Stimulated activated naive CD4-positive, alpha-beta T cell (primary cell): ENCODE measurements around the gene PPP1R14B.

Experiments used
- DNase-seq, 6 experiments: peaks; one replicate each; lab custom pipeline; 2025; lab: John Stamatoyannopoulos, UW

Gene PPP1R14B

DNA sequence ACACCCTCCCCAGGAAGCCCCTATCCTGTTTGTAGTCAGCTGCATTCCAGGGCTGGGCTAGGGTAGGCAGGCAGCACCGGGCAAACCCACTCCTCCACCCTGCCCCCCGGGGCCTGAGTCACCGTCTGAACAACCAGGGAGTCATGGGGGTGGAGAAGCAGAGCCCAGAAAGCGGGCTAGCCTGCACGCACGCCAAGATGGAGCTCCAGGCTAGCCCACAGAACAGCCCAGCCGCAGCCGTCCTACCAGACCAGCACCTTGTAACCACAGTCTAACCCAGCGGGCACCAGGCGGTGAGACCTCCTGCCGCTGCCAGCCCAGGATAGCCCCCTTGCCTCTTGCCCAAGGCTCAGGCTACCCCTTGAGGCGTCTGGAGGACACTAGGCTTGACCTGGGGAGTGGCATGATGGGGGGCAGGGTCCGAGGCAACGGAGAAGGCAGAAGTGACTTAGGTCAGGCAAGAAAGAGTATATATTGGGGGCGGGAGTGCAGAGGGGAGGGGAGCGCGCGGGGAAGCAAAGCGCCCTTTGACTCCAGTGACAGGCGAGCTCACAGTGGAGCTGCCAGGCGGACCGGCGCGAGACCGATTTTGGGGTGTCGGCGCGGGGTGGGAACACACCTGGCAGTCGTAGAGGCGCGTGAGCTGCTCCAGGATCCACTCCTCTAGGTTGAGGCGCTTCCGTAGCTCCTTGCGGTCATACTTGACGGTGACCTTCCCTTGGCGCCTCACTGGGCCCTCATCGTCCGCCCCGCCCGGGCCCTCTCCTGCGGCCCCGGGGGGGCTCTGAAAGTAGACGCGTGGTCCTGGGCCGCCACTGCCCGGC, 734 bp downstream of the PPP1R14B start:
- DNase-seq = peak in 3 of 6 experiments; percentile 35 to 58 (median 37)

DNA sequence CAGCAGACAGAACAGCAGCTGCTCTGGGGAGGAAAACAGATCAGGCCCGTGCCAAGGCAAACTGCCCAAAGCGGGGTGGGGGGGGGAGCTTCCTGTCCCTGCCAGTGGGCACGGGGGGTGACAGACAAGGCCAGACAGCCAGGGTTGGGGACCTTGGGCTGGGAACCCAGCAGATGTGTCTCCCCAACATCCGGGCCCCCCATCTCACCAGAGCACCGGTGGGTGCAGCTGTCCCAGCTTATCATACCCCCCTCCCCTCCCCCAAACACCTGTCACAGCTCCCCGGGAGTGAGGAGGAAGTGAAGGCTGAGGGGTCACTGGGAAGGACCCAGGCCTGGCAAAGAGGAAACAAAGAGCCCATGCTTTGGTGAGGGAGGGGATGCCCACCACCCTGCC, 1.3 kb downstream of the PPP1R14B start:
- DNase-seq = peak in 2 of 6 experiments; percentile 23 to 41

DNA sequence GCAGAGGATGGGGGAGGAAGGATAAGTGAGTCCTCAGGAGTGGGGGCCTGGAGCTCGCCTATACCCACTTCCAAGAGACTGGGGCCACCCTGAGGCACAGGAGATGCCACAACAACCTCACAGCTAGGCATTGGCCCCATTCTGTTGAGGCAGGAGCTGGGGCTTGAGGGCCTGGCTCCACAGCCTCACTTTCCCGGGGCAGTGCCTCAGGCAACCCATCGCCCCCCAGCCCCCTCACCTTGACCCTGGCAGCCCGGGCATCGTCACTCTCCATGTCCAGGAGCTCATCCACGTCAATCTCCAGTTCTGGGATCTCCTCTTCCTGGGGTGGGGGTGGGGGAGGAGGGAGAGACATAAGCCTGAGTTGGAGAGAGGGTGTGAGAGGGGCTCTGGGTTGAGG, 1.8 kb downstream of the PPP1R14B start:
- no peak for DNase-seq

GRCh38 chr11:64244107-64244506, 2.6 kb downstream of the PPP1R14B start:
- DNase-seq = no peak

- DNase-seq = no peak
These were observed 3.4 kb downstream of the PPP1R14B start for GRCh38 chr11:64243236-64243854.

DNA sequence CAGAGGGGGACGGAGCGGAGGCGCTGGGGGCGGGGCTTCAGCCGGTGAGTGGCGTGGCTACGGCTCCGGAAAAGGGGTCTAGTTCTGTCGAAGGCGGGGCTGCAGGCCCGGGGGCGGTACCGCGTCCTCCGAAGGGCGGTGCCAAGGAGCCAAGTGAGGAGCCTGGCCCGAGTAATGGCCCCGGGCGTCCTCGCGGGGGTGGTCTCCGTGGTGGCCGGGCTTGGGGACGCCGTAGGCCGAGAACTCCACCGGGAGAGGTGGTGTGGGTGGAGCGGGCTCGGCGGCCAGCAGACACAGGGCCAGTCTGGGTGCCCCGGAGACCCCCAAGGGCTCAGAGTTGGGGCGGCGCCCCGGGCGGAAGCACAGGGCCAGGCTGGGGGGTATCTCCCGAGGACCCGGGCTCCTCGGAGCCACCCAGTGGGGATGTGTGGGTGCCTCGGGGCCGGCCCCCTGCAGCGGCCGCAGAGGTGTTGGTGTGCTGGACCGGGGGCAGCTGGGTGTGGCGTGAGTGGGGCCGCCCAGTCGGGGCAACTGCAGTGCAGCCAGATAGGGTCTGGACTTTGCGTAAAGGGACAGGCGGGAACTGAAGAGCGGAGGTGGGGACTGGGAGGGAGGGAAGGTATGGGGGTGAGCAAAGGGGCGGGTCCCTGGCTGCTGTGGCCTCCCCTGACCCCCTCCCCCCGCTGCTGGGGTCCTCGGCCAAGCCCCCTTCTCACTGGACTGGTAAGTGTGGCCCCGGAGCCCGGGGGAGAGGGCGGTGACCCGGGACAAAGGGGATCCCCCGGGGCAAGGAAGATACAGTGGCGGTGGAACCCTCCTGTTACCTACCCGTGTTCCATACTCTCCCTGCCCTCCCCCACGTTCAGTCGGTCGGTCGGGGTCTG, 5.0 kb downstream of the PPP1R14B start:
- DNase-seq = peak in 2 of 6 experiments; percentile 12 to 40

- peak; percentile 99 to 100 (median 99) for DNase-seq
These were observed 5.6 kb downstream of the PPP1R14B start for GRCh38 chr11:64241241-64241490.

DNA sequence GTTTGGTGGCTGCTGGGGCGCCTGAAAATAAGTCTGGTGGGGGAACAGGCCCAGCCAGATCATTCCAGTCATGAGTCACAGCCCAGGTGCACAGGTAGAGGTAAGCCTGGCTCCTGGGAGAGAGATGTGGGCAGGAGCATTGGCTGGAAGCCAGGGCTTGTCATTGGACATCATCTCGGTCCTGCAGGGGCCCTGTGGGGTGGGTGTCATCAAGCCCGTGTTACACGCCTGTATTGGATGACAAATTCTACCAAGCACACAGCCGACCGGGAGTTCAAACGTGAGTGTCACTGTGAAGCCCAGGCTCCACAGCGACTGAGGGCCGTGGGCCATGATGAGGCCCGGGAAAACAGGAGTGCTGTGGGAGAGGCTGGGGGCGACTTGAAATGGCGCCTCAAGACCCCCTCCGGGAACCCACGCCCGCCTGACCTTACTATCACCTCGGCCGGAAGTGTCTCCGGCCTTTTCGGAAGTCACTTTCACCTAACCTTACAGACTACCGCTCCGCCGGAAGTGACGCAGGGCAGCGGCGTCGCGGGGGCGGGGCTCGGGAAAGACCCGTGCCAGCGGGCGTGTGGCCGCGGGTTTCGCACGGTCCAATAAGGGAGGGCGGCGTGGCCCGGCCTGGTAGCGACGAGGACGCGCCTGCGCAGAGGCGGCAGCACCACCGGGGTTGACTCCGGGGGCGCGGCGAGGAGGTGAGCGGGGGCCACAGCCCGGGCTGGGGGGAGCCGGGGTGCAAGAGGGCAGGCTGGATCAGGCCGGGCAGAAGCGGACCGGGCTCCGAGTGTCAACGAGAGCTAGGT, 6.1 kb downstream of the PPP1R14B start, which contains the start of gene FKBP2:
FKBP2 (plus strand) TSS at position 661 of the 806 bp plus-strand sequence. CDS start 1,293 bp downstream, outside the sequence.
- peak; percentile 97 to 98 (median 97) for DNase-seq

DNA sequence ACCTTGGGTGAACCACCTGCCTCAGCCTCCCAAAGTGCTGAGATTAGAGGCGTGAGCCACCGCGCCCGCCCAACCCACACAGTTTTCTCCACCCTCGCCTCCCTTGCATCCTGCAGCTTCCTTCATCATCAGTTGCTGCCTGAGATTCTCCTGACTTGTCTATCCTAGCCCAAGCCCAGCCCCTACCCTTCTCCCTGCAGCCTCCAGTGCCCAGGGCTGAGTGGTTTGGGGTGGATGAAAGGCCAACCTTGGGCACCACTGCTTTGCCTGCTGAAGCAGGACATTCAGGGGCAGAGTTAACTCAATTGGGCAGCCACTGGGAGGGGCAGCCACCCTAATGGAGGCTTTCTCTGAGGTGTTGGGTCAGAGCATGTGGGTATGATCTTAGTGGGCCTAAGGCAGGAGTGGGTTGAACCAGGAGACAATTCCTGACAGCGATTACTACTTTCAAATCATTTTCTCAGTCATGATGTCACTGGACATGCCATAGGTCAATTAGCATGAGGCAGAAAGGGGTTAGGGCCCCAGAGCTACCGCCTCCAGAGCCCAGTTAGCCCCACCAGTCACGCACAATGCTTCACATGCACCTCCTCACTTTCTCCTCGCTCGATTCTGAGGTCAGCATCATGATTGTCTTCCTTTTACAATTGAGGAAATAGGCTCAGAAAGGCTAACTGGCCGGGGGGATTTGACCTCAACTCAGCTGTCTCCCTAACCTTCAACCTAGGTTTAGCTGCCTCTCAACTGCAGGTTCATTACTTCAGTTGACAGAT, 6.9 kb downstream of the PPP1R14B start:
- DNase-seq = no peak

GRCh38 chr11:64238999-64239398, 7.7 kb downstream of the PPP1R14B start:
- DNase-seq = no peak

- DNase-seq = no peak
These were observed 8.7 kb downstream of the PPP1R14B start for GRCh38 chr11:64238076-64238475.

DNA sequence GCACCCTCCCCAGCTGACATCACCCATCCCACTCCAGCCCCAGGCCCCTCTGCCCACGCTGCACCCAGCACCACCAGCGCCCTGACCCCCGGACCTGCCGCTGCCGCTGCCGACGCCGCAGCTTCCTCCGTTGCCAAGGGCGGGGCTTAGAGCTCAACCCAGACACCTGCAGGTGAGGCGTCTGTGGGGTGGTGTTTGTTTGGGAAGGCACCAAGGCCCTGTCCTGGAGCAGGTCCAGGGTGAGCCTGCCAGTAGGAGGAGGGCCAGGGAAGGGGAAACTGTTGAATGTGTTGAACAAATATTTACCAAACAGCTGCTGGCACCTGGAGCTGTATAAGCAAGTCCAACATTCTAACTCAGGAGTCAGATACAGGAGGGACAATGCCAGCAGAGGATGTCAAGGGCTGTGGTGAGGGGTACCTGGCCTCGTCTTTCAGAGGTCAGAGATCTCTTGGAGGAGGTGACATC, 9.2 kb downstream of the PPP1R14B start:
- DNase-seq = no peak

DNA sequence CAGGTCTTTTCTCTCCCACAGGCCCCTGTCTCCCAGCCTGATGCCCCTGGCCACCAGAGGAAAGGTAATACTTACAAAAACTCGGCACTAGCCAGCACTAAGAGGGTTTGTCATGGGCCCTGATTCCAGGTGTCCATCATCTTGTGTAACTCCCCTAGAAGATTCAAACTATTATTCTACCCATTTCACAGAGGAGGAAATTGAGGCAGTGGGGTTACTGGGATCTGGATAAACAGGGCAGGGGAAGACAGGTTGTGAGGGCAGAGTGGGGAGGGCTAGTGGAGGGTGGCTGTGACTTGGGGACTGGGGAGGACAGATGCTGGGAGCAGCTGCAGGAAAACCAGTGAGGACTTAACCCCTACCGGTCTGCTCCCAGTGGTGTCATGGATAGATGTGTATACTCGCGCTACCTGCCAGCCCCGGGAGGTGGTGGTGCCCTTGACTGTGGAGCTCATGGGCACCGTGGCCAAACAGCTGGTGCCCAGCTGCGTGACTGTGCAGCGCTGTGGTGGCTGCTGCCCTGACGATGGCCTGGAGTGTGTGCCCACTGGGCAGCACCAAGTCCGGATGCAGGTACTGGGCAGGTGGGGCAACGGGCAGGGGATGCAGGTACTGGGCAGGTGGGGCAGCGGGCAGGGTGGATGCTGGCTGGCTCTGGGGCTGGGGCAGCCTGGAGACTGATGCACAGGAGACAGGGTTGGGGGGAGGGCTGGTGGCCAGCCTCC, 11.1 kb downstream of the PPP1R14B start:
- DNase-seq = no peak

- DNase-seq = peak; percentile 24 to 68 (median 60)
These were observed 11.9 kb downstream of the PPP1R14B start for GRCh38 chr11:64234647-64235379.

DNA sequence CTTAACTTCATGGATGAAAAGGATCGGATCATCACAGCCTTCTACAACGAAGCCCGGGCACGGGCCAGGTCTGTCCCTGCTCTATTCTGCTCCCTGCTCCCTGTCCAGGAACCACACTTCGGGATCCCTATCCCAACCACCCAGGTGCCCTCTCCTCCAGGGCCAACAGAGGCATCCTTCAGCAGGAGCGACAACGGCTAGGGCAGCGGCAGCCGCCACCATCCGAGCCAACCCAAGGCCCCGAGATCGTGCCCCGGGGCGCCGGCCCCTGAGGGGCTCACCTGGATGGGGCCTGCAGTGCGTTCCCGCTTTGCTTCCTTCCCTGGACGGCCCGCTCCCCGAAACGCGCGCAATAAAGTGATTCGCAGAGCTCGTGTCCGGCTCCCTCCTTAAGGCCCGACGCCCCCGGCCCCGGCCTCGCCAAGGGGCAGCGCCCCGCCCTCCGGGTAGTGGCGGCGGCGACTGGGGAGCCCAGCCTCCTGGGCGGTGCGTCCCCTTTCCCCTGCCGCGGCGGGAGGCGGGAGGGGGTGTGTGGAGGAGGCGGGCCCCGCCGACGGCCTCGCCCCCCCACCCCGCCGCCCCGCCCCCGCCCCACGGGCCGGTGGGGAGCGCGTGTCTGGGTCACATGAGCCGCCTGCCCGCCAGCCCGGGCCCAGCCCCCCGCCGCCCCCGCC, 12.7 kb downstream of the PPP1R14B start, which contains the start of gene VEGFB:
VEGFB (plus strand) TSS at position 672 of the 674 bp plus-strand sequence. CDS start 250 bp downstream, outside the sequence.
- DNase-seq = peak; percentile 12 to 73 (median 61)

DNA sequence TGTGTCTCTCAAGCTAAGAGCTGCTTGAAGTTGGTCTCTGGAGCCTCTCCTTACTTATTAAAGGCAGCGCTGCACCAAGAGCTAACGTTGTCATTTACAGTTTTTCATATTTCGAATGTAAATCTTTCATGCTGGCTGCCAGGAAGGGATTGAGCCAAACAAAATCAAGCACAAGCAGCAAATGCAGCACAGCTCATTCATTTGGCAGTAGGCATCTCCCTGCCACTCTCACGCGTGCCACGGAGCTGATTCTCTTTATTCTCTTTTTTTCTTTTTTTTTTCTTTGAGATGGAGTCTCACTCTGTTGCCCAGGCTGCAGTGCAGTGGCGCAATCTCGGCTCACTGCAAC, 13.8 kb downstream of the PPP1R14B start:
- no peak for DNase-seq

- DNase-seq = no peak
These were observed 14.4 kb downstream of the PPP1R14B start for GRCh38 chr11:64232182-64232966.

DNA sequence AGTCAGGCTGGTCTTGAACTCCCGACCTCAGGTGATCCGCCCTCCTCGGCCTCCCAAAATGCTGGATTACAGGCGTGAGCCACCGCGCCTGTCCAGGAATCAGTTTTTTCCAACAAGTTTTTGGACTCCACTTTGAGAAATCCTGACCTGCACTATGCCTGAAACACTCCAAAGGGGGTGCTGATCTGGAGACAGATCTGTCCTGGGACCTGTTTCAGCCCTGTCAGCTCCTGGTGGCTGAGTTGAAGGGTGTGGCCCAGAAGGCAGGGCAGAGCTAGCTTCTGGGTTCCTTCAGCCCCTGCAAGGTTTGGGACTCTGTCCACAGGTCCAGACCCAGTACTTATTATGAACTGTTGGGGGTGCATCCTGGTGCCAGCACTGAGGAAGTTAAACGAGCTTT, 15.2 kb downstream of the PPP1R14B start:
- DNase-seq = no peak
